ENCODE results near the gene SLC2A10.

The SLC2A10 gene

DNA sequence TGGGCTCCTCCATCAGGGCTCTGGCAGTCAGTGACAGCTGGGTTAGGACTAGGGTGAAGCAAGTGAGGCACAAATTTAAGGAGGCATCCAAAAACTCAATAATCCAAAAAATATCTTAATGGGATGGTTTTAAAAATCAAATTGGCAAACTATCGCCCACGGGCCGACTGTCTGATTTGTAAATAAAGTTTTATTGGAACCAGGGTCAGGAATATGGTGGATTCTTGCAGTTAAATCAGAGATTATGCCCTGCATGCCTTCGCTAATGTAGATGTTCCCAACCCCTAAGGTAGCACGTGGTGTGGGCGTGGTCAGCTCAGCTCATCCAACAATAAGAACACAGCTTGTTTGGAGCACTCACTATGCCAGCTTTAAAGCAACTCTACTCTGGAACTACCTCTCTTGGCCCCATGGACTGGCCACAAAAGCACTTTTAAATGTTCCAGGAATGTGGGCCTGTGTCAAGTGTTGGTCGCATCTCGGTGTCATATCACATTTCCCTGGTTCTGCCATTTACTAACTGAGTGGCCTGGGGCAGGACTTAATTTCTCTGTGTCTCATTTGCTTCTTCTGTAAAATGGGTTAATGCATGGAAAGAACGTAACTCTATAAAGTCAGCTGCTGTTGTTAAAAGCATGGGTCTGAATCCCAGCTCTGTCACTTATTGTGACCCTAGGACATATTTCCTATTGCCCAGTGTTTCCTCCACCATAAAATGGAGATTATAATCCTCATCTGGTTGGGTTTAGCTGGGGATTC lies 27.2 kb upstream of the SLC2A10 start:
- DNase-seq = no peak

DNA sequence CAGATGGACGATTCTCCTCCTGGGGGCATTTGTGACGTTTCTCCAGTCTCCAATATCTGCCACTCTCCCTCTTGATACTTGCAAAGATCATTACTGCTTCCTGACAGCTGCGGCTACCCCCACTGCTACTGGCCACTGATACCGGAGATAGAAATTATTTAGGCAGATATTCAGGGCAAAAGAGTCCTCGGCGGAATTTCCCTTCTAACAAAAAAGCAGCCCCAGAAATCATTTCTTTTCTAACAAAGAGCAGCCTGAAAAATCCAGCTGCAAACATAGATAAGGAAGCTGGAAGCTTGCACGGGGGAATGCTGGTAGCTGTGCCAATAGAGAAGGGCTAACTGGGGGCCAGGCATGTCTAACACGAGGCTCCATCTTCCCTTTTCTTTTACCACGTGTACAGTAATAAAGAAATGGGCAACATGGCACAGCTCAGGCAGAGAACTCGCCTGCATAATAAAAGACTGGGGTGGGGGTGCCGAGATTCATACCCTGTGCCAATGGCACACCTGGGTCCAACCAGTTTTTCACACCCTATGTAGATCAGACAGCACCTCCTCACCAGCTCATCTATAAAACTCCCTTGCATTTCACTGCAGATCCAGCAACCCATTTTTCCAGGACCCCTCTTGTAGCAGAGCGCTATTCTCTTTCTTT lies 26.3 kb upstream of the SLC2A10 start:
- DNase-seq = no peak

DNA sequence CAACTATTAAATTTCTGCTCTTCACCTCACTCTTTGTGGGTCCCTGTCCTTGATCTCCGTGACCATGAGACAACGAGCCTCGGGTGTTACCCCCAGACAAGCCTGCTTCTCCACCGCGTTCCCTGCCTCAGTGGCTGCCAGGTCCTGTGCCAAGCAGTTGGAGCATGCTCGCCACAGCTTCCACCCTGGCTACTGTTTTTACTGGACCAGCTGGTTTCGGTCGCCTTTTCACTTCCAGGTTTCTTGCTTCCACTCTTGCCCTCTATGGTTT lies 25.8 kb upstream of the SLC2A10 start:
- DNase-seq = no peak

DNA sequence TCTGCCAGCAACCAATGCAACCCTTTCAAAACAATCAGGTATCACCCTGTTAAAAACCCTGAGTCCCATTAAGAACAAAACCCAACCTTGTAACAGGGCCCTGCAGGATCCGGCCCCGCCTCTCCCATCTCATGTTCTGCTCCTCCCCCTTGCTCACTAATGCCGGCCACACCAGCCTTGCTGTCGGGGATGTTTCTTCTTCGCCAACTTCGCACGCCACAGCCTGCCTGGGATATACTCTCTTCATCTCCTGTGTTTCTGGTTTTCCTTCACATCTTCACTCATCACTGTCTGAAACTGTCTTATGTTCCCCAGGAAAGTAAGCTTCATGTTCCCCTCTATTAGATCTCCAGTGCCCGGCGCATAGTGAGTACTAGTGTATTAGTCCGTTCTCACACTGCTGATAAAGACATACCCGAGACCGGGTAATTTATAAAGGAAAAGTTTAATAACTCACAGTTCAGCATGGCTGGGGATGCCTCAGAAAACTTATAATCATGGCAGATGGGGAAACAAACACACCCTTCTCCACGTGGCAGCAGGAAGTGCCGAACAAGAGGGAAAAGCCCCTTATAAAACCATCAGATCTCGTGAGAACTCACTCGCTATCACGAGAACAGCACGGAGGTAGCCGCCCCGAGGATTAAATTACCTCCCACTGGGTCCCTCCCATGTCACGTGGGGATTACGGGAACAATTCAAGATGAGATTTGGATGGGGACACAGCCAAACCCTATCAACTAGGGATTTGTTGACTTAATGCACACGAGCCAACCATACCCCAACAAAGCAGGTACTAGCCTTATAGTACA lies 25.3 kb upstream of the SLC2A10 start:
- no peak for DNase-seq

DNA sequence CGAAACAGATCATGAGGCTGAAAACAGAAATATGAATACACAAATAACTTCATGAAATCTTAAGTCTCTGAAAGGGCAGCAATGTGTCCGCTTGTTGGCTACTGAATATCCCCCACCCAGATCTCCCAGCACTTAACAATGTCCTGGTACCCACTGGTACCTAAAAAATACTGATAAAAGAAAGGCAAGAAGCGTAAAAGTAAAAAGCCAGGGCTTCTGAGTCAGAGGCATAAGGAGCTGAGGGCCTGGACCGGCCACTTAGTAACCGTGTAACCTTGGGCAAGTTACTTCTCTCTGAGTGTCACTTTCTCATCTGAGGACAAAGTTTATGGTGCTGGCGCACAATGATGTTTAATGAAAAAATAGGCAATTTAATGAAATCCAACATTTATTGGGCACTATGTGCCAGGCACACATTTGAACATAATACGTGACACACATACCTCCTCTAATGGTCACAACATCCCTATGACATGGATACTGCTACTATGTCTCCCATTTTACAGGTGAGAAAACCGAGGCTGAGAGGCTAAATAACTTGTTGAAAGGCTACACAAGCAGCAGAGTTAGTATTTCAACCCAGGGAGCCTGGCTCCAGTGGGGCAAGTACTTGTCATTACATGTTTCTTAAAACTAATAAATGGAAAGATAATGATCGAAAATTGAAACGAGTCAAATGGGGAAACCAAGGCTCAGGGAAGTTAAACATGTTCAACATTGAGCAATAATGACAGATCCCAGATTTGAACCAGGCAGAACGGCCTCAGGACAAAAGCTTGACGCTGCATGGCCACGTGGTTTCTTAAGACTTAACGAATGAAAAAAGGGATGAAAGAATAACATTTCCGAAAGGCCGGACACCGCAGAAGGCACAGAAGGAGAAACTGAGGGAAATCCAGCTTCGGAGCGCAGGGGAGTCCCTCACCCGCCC lies 21.0 kb upstream of the SLC2A10 start:
- DNase-seq = no peak

DNA sequence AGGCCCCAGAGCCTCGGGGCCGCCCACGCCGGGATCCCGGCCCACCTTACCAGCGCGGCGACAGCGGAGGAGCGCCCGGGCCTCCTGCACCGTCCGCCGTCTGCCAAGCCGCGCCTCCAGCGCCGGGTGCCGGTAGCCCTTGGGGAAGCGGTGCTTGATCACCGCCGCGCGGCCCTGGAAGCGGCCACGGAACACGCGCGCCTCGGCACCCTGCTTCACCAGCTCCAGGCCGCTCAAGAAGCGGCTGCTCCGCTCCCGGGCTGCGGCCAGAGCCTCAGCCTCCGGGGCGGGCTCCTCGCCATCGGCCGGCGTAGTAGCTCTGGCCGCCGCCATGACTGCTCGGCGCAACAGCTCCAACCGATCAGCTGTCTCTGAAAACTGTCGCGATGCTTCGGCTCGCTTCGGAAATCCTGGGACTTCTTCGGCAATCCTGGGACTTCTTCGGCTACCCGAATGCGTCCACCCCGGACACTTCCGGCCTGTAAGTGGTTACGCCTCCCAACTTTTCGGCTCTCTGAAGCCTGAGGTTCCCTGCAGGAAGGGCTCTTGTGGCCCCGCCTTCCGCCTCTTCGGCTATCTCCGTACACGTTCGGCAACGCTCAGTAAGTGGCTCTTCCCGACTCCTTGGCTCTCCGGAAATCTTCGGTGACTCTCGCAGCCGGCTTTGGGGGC lies 20.2 kb upstream of the SLC2A10 start, which contains the start of gene TP53RK:
TSS of gene TP53RK (minus strand) at position 363 of the 672 bp plus-strand sequence. CDS start at position 333, 30 bp downstream.
- peak; percentile 99 for DNase-seq

DNA sequence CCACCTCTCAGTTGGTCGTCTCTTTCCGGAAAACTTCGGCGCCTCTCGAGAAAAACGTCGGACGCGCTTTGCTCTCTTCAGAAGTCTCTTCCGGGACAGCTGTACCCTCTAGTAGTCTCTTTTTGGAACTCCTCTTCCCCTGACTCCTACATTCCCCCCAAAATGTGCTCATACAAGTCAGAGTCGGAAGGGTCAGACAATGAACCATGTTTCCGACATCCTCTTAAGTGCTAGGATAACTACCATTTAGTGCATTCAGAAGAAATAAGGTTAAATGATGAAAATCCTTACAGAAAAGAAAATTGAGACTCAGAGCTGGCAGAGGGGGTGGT lies 19.7 kb upstream of the SLC2A10 start:
- DNase-seq = no peak

DNA sequence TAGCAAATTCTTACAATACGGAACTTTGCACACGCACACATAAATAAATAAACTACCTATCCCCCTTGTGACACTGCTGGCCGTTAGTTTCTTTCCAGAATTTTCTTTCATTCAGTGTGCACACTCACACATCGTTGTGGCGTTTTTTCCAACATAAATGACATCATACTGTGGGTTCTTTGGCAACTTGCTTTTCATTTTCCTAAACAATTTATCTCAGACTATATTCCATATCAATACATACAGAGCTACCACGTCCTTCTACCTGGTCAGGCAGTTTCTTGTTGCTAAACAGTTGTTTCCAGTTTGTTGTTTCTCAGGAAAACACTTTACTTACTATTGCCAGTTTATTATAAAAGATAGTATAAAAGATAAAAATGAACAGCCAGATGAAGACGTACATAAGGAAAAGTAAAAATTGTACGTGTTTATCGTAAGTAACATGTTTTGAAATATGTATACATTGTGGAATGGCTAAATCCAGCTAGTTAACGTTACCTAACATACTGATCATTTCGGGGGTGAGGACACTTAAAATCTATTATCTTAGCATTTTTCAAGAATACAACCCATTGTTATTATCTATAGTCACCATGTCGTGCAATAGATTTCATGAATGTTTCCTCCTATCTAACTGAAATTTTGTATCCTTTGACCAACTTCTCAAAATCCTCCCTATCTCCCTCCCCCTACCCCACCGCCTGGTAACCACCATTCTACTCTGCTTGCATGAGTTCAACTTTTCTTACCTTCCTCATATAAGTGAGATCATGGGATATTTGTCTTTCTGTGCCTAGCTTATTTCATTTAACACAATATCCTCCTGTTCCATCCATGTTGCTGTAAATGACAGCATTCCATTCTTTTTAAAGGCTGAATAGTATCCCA lies 19.0 kb upstream of the SLC2A10 start:
- no peak for DNase-seq

DNA sequence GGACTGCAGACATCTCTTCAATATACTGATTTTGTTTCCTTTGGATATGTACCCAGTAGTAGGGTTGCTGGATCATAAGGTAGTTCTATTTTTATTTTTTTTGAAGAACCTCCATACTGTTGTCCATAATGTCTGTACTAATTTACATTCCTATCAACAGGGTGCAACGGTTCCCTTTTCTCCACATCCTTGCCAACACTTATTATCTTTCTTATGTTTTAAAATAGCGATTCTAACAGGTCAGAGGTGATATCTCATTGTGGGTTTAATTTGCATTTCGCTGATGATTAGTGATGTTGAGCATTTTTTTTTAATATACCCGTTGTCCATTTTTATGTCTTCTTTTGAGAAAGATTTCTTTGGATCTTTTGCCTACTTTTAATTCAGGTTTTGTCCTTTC lies 18.3 kb upstream of the SLC2A10 start:
- DNase-seq = no peak

DNA sequence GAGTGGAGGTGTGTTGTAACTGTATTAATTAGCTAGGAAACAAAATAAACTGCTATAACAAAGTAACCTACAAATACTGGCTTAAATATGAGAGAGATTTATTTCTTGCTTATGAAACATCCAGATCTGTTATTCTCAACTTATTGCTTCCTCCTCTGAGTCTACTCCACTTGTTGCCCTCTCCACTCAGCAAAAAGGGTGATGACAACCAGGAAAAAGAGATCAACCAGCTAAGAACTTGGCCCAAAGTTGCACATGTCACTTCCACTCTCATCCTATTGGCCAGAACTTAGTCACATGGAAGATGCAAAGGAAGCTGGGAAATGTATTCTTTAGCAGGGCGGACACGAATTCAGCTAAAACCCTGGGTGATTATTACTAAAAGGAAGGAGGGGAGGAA lies 15.0 kb upstream of the SLC2A10 start:
- no peak for DNase-seq

DNA sequence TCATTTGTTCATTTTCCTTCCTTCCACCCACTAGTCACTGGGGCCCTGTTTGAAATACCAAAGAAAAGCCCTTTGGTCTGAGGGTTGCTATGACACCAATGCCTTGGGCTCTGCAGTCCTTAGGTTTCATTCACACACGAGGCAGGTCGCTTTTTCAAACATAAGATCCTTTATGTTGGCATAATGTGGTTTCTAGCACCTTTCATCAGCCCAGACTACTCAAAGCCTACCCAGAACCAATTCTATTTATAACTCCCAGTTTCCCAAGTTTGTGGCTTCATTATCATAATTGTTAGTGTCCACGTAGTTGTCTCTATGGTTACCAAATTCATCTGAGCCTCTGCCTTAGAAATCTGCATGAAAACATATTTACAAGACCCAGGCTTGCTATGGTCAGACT lies 13.6 kb upstream of the SLC2A10 start:
- DNase-seq = no peak

DNA sequence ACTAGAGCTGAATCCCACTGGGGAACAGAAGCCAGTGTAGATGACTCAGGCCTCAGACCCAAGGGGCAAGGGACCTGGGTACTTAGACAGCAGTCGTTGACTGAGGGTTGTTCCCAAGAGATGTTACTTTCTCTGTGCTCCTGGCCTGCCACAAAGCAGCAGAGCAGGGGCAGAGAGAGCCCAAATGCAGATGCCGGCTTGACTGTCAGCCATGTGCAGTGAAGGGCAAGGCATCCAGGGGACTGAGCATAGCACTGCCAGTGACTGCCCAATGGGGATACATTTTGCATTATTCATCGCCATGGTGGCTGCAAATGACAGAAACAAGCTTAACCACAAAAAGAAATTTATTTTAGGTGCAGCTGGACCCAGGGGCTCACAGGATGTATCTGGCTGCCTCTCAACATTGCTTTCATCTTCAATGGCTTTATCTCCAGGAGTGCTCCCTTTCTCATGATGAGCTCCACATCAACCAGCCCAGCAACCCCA lies 12.6 kb upstream of the SLC2A10 start:
- DNase-seq = no peak

DNA sequence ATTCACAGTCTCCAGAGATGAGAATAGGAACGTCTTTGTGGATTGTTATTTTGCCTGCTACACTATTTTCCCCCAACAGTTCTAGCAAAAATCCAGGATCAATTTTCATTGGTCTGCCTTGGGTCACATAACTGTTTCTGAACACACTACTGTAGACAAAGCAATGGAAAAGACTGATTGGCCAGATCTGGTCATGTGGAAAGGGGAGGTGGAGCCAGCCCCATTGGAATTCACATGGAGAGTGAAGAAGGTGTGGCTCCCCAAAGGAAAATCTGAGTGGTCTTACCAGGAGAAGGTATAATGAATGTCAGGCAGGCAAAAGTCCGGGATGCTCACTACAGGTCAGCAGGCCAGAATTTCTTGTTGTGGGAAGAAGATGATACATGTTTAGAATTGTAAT lies 10.7 kb upstream of the SLC2A10 start:
- DNase-seq = no peak

DNA sequence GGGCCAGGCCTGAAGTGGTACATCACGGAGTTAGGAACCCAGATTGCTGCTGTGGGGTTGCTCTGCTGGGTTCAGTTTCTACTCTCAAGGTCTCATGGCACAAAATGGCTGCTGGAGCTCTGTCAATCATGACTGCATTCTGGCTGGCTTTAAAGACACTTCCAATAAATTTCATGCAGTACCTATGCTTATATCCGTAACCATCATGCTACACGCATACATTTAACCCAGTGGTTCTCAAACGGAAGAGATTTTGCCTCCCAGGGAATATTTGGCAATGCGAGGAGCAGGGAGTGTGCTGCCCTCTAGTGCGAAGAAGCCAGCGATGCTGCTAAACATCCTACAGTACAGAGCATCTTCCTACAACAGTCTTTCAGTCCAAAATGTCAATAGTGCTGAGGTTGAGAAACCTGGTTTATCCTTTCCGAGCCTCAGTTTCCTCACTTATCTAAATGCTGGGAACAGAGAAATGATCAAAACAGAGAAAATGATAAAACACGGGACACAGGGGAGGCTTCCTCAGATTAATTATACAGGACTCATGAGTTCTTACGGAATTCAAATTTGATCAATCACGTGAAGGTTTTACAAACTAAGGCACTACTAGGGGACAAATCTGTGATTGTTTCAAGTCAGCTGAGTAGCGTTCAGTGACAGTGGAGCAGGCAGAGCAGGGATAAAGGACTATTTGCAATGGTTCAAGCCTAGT lies 9.6 kb upstream of the SLC2A10 start:
- DNase-seq = no peak

DNA sequence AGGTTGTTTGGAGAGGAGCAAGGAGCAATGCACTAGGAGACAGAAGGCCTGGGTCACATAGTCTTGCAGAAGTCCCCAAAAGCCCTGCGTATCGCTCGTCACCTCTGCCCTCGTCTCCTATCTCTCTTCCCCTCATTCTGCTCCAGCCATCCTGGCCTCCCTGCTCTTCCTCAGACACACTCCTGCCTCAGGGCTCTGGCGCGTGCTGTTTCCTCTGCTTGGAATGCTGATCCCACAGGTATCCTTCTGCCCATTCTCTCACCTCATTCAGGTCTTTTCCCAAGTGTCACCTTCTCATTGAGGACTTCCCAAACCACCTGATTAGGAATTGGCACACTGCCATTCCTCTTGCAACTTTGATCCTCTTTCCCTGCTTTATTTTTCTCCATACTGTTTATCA lies 9.0 kb upstream of the SLC2A10 start:
- DNase-seq = no peak

DNA sequence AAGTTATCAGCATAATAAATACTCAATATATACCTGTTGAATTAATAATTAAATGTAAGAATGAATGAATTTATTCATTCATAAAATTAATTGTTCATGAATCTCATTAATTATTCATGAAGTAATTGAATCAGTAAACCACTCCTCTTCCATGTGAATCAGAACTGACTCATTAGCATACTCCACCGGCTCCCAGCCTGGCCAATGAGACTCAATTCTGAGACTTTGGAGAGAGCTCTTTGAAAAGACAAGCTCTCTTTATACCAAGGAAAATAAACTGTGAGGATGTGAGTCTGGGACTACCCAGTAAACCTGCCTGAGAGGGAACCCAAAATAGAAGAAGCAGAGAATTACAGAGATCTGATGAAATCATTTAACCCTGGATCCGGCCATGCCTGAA lies 8.4 kb upstream of the SLC2A10 start:
- DNase-seq = no peak

DNA sequence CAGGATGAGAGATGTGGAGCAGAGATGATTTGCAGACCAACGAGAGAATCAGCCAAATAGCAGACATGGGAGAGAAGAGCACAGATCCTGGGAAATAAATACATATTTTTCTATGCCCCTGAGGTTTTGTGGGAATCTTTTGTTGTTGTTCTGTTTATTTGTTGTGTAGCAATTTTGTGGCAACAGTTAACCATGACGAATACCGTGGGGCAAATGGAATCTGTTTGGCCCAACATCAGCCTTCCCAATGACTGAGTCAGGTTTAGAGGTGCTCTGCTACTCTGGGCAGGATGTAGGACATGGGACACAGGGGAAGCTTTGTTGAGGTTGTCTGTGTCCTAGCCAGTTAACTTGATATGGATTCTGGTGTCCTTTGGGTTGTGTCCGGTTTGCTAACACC lies 7.9 kb upstream of the SLC2A10 start:
- DNase-seq = no peak

DNA sequence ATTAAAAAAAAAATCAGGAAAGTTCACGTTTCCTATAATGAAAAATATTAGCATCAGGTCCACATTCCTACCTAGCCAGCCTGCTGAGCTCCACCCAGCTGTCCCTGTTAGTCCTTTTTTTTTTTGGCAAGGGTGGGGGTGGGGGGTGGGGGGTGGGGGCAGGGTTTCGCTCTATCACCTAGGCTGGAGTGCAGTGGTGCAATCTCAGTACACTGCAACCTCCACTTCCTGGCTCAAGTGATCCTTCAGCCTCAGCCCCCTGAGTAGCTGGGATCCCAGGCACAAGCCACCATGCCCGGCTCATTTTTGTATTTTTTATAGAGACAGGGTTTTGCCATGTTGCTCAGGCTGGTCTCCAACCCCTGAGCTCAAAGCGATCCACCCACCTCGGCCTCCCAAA lies 7.5 kb upstream of the SLC2A10 start:
- DNase-seq = no peak

DNA sequence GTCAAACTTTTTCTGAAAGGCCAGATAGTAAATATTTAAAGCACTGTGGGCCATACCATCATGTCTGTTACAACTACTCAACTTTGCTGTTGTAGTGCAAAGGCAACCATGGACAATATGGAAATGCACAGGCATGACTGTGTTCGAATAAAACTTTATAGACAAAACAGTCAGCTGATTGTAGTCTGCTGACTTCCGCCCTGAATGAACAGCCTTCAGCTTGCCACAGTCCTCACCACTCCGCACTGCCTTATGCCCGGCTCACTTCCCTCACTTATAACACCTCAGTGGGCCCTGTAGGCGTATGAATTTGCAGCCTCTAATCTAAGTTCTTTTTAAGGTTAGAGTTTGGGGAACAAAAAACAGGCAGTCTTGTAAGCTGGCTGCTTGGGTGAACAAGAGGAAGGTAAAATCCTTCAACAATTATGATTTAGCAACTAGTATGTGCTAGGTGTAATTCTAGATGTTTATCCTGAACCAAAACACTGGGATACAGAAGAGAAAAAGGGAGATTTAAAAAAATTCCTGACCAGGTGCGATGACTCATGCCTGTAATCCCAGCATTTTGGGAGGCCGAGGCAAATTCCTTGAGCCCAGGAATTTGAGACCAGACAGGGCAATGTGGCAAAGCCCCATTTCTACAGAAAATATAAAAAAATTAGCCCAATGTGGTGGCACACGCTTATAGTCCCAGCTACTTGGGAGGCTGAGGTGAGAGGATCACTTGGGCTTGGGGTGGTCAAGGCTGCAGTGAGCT lies 6.8 kb upstream of the SLC2A10 start:
- DNase-seq = no peak

DNA sequence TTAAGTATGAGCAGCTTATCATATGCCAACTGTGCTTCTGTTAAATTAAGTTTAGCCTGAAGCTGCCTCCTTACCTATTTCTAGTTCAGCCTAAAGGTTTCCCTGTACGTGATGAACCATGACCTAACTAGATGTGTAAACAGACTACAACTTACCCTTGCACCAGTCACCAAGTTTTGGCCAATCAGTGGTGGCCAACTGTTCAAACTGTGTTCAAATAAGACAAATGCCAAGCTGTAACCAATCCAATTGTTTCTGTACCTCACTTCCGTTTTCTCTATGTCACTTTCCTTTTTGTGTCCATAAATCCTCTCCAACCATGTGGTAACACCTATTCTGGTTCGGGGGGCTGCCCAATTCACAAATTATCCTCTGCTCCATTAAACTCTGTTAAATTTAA lies 6.0 kb upstream of the SLC2A10 start:
- no peak for DNase-seq

All from NCI-H226 (cell line).